Nephron progenitor cell (in vitro differentiated cells): ENCODE results near the gene NALCN.

Experiments
- DNase-seq: peaks from one replicate; pipeline ENCODE4 v3.0.0; 2021
- H3K27ac Mint-ChIP-seq: 2 replicates; pipeline ENCODE4 v1.8.0; 2021; ENCODE audit warnings: mild to moderate bottlenecking, moderate library complexity, mixed read lengths
- H3K27me3 Mint-ChIP-seq: 2 replicates; pipeline ENCODE4 v1.8.0; 2021; ENCODE audit warnings: mild to moderate bottlenecking, low read depth, mixed read lengths; ENCODE audit not compliant: poor library complexity
- H3K36me3 Mint-ChIP-seq: 2 replicates; pipeline ENCODE4 v1.8.0; 2021; ENCODE audit warnings: low read depth, mixed read lengths
- H3K4me1 Mint-ChIP-seq: 2 replicates; pipeline ENCODE4 v1.8.0; 2021; ENCODE audit warnings: mixed read lengths
- H3K4me3 Mint-ChIP-seq: 2 replicates; pipeline ENCODE4 v1.8.0; 2021; ENCODE audit warnings: mild to moderate bottlenecking, moderate library complexity, mixed read lengths
- H3K9me3 Mint-ChIP-seq: 2 replicates; pipeline ENCODE4 v1.8.0; 2021; ENCODE audit warnings: mild to moderate bottlenecking, moderate library complexity, mixed read lengths
- TF ChIP-seq, protein P1 (sequence below): fragments of 200-600 bp; sonication (generic); IDR thresholded peaks from 2 replicates; pipeline ENCODE4 v1.5.0; 2021; ENCODE audit warnings: antibody characterized with exemption

NALCN gene

DNA sequence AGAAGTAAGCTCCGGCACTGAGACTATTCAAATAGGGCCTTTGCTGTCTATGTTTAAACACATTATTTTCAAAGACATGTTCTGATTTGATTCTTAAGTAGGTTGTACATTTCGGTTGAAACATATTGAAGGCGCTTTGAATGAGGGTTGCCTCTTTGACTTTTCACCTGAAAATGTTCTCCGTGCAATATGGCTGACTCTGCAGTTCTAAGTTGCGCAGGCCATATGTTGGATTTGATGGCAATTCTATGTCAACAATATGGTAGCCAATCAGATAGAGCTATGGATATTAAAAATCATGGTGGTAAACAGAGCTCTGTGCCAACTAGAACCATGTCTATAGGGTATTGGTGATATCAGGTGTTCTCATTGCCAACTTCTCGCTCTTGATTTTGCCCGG is 307.3 kb downstream of the NALCN start:
- Mint-ChIP-seq H3K9me3 (peaks cover 10% of the 10 kb centered on the region), H3K36me3 (peaks cover 4% of the 10 kb centered on the region), H3K4me1 (no peaks in the 10 kb centered on the region), H3K4me3 (no peak overlapping the region), H3K27ac (no peak overlapping the region), H3K27me3 (peaks cover 3% of the 10 kb centered on the region)
- TF ChIP-seq, protein P1, sequence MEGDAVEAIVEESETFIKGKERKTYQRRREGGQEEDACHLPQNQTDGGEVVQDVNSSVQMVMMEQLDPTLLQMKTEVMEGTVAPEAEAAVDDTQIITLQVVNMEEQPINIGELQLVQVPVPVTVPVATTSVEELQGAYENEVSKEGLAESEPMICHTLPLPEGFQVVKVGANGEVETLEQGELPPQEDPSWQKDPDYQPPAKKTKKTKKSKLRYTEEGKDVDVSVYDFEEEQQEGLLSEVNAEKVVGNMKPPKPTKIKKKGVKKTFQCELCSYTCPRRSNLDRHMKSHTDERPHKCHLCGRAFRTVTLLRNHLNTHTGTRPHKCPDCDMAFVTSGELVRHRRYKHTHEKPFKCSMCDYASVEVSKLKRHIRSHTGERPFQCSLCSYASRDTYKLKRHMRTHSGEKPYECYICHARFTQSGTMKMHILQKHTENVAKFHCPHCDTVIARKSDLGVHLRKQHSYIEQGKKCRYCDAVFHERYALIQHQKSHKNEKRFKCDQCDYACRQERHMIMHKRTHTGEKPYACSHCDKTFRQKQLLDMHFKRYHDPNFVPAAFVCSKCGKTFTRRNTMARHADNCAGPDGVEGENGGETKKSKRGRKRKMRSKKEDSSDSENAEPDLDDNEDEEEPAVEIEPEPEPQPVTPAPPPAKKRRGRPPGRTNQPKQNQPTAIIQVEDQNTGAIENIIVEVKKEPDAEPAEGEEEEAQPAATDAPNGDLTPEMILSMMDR, result no peak
- no peak for DNase-seq

DNA sequence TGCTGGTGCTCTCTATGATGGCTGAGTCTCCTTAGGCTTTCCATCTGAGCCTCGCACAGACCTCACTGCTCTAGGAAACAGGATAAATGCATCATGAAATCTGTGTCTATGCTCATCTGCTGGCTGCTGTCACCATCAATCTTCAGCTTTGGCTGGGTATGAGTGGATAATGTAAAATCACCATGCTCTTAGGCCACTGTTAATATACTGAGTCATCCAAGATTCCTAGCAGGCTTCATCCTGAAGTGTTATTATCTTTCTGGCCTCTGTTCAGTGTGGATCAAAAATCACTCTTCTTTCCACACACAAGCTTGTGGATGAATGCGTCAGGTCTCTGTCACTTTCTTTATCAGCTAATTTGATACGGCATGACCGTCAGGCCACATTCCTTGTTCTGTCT is 317.4 kb downstream of the NALCN start:
- no peaks in the 10 kb centered on the region for H3K27me3 Mint-ChIP-seq
- no peak overlapping the region for H3K4me3 Mint-ChIP-seq
- no peaks in the 10 kb centered on the region for H3K9me3 Mint-ChIP-seq
- no peak for DNase-seq
- H3K4me1 Mint-ChIP-seq, result no peaks in the 10 kb centered on the region
- no peaks in the 10 kb centered on the region for H3K36me3 Mint-ChIP-seq
- H3K27ac Mint-ChIP-seq, result no peak overlapping the region
- TF ChIP-seq, protein P1, result no peak

- Mint-ChIP-seq H3K27ac (no peak overlapping the region), H3K36me3 (no peaks in the 10 kb centered on the region), H3K27me3 (no peaks in the 10 kb centered on the region), H3K4me1 (no peaks in the 10 kb centered on the region), H3K4me3 (no peak overlapping the region), H3K9me3 (no peaks in the 10 kb centered on the region)
- TF ChIP-seq, protein P1, result no peak
- no peak for DNase-seq
These were observed 323.3 kb downstream of the NALCN start for GRCh38 chr13:101092985-101093384.

- no peaks in the 10 kb centered on the region for H3K4me1 Mint-ChIP-seq
- no peak for DNase-seq
- H3K27ac Mint-ChIP-seq, result no peak overlapping the region
- no peak overlapping the region for H3K4me3 Mint-ChIP-seq
- TF ChIP-seq, protein P1, result no peak
- H3K36me3 Mint-ChIP-seq, result no peaks in the 10 kb centered on the region
- no peaks in the 10 kb centered on the region for H3K27me3 Mint-ChIP-seq
- no peaks in the 10 kb centered on the region for H3K9me3 Mint-ChIP-seq
These were observed 326.0 kb downstream of the NALCN start for GRCh38 chr13:101090287-101090686.

GRCh38 chr13:101085551-101085950 is 330.8 kb downstream of the NALCN start:
- DNase-seq, result no peak
- Mint-ChIP-seq H3K4me1 (no peaks in the 10 kb centered on the region), H3K4me3 (no peak overlapping the region), H3K27me3 (no peaks in the 10 kb centered on the region), H3K36me3 (no peaks in the 10 kb centered on the region), H3K9me3 (no peaks in the 10 kb centered on the region), H3K27ac (no peak overlapping the region)
- TF ChIP-seq, protein P1, result no peak

- DNase-seq, result no peak
- Mint-ChIP-seq H3K36me3 (no peaks in the 10 kb centered on the region), H3K27me3 (no peaks in the 10 kb centered on the region), H3K27ac (no peak overlapping the region), H3K4me1 (no peaks in the 10 kb centered on the region), H3K9me3 (peaks cover 17% of the 10 kb centered on the region), H3K4me3 (no peak overlapping the region)
- TF ChIP-seq, protein P1, result no peak
These were observed 333.9 kb downstream of the NALCN start for GRCh38 chr13:101082441-101082840.
